Colon (tissue), 2 donors: Measurements from ENCODE around the gene ARL14.
A peak's percentile ranks its signal among the peaks of the same experiment; 100 is the strongest.
"Not testable (repeated sequence)": the region's sequence is repeated elsewhere in the genome, so short reads cannot be mapped to it uniquely, and the experiment has no call there.

Experiments
- FAIRE-seq: peaks from 2 replicates; lab custom pipeline; 2012; peaks lifted over from hg19 to GRCh38; lab: Jason Lieb, UNC
- donor health status: control.
- donor health status: control.

ARL14 gene

DNA sequence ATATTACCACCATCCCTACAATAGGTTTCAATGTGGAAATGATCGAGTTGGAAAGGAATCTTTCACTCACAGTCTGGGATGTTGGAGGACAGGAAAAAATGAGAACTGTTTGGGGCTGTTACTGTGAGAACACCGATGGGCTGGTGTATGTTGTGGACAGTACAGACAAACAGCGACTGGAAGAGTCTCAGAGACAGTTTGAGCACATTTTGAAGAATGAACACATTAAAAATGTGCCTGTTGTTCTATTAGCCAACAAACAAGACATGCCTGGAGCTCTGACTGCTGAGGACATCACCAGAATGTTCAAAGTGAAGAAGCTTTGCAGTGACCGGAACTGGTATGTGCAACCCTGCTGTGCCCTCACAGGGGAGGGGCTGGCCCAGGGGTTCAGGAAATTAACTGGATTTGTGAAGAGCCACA is 510 bp downstream of the ARL14 start:
- FAIRE-seq: no peak

DNA sequence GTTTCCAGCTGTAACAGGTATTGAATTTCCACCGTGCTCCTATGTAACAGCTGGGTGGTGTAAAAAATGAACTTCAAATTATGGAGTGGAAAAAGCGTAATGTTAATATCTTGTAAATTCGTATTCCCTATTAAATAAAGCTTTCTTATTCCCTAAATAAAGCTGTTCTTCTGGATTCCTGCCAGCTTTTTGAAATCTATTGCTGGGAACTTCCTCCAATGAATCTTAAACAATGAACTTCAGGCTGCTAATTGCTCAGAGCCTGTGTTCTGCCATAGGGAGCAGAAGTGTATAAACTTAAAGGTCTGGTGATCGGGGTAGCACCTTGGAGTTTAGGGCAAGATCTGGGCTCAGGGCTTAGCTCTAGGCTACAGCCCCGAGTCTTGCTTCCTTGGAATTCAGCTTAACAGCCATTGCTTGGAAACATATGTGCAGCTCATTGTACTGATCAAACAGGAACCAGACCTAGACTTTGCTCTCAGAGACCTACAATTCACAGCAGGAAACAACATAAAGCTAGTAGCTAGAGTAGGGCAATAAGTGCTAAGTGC is 1.4 kb downstream of the ARL14 start:
- peak; percentile 21 for FAIRE-seq

DNA sequence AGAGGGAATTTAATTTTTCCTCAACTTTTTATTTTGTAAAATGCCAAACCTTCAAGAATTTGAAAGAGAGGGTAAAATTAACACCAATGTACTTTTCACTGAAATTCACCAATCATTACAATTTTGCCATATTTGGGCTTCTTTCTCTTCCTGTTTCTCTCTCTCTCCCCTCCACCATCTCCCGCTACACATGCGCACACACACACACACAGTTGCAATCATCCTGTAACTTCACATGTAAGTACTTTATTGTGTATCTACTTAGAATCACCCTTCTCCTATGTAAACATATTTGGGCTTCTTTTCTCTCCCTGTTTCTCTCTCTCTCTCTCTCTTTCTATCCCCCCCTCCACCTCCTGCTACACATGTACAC is 7.4 kb downstream of the ARL14 start:
- no peak for FAIRE-seq

DNA sequence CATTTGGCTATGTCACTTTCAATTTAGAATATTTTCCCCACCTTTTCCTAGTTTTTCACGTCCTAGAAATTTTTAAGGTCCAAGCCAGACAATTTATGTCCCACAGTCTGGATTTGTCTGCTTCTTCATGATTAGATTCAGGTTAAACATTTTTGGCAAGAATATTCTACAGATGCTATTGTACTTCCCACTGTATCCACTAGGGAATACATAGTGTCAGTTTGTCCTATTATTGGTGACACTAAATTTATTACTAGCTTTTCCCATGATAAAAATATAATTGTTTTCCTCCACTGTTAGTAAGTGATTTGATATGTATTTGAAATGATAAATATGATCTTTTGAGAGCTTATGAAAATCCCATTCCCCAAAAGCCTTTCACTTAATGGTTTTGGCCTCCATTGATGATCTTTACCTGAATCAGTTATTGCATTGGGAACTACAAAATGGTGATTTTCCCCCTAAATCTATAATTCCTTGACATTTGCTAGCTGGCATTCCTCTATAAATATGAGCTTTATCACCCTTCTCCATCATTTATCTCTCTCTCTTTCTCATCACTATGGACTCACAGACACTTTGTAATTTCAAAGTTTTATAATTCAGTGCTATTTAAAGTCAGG is 8.3 kb downstream of the ARL14 start:
- FAIRE-seq: no peak

DNA sequence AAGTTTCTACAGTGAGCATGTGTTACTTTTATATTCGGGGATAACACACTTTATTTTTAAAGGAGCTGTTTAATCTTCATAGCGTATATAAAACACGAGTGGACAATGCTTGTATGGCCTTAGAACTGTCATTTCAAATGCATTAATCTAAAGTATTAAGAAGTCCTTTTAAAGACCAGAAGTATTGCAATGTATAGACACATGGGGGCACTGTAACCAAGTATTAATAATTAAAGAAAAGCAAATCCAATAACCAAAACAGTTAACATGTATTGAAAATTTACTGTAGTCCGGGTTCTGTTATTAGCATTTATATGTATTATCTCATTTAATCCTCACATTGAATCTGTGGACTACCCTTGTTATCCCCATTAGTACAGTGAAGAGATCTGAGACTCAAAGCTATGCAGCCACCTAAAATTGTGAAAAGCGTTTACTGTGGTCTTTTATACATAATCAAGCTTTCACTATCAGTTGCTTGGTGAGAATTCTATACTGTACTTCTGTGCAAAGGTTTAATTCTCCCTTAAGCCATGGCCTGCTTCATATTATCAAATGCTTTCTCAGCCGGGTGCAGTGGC is 10.1 kb downstream of the ARL14 start:
- no peak for FAIRE-seq

DNA sequence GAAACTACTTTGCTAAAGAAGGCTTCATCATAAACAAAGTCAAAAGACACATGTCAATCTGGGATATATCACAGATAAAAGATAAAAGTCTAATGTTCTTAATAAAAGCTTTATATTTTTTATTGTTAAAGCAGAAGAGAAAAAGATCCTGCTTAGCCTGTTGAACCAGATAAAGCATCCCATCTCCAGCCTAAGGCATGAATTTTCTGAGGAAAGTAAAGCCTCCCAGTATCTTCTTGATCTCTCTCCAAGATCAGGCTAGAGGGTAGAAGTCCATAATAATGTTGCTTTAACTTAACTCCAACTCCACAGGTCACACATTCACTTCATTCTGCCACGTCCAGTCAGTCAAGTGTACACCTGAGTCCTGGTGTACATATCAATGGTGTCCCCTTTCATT is 14.2 kb downstream of the ARL14 start:
- no peak for FAIRE-seq

DNA sequence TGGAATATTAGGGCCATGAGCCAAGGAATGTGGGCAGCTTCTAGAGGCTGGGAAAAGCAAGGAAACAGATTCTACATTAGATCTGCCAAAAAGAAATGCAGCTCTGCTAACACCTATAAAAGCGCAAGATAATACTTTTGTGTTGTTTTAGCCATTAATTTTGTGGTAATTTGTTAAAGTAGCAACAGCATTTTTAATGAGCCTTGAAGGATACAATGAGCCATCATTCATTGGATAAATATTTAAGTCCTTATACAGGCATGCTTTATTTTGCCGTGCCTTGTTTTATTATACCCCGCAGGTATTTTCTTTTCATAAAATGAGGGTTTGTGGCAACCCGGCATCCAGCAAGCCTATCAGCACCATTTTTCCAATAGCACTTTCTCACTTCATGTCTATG is 15.0 kb downstream of the ARL14 start:
- FAIRE-seq: no peak

DNA sequence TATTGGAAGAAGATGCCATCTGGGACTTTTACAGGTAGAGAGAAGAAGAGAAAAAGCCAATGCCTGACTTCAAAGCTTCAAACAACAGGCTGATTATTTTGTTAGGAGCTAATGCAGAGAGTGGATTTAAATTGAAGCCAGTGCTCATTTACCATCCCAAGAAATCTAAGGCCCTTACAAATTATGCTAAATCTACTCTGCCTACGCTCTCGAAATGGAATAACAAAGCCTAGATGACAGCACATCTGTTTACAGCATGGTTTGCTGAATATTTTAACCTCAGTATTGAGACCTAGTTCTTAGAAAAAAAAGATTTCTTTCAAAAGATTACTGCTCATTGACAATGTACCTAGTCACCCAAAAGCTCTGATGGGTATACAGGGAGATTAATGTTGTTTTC is 16.2 kb downstream of the ARL14 start:
- FAIRE-seq: no peak

DNA sequence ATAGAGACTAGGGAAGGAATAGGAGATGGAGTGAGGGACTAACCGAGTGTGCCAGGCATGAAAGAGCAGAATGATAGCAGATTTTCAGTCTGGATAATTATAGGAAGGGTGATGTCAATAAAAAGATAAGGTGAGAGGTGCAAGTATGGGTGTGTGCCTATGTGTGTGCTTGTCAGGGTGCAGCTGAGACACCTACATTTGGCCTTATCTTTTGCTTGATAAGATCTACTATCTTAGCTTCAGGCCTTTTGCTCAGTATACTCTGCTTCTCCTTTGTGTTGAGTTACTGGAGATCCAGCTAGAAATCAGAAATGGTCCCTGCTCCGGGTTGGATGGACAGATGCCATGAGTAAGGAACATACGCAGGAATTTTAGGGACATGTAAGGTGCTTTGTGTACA is 17.4 kb downstream of the ARL14 start:
- no peak for FAIRE-seq

DNA sequence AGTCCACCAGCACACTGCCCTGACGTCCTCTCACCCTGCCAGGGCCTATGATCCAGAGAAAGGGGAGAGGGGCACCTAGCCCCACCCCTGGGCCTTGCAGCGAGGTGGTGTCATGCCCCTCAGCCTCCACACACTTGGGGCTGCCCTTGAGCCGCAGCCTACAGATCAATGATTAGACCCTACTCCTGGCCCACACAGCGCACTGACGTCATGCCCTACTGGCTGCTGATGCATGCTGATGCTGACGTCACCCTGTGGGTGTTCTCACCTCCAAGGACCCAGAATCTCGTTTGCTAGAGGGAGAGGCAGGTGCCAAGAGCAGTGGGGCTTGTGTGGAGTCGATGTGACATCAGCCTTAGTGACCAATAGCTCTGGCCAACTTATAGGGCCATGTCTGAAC is 18.0 kb downstream of the ARL14 start:
- FAIRE-seq: no peak

DNA sequence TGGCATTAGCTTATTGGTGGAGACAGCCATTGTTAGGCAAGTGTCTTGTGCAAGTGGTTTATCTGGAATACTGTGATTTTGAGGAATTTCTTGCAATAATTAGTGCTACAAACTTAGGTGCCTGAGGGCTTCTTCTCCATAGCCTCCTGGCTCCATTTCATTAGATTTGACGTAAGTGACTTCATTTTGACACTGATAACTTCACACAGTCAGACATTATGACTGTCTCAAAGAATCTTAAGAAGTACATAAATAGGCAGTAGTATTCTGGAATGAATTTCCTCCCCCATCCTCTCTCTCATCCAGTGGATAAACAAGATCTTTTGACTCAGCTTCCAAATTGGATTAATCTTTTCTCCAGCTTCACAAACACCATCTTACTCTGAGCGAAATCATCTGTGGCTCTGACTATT is 19.0 kb downstream of the ARL14 start:
- no peak for FAIRE-seq

DNA sequence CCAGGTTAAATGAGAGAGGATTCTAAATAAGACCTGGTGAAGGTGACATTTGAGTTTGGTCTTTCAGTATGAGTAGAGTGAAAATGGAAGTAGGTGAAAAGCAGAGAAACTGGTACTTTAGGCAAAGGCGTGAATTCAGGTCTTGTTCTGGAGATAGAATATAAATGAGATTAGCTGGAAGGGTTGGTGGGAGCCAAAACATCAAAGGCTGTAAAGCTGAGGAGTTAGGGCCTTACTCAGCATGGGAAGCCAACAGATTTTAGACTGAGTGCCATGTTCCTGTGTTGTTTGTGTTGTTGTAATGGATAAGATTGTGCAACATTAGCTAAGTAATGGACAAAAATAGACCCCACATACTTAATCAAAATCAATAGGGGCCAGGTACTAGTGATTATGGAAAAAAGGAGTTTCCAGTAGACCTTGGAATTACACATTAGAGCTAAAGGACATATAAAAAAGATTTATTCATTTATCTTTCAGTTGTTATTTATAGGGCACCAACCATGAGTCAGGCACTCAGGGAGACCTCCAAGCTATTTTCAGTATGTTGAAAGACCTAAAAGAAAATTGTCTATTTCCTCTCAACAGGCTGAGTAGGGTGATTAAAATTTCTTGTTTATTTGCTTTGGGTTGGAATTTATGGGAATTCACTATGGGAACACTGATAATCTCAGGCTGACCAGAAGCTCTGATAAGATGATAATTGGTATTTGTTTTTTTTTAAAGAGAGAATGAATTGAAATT is 20.8 kb downstream of the ARL14 start:
- no peak for FAIRE-seq

DNA sequence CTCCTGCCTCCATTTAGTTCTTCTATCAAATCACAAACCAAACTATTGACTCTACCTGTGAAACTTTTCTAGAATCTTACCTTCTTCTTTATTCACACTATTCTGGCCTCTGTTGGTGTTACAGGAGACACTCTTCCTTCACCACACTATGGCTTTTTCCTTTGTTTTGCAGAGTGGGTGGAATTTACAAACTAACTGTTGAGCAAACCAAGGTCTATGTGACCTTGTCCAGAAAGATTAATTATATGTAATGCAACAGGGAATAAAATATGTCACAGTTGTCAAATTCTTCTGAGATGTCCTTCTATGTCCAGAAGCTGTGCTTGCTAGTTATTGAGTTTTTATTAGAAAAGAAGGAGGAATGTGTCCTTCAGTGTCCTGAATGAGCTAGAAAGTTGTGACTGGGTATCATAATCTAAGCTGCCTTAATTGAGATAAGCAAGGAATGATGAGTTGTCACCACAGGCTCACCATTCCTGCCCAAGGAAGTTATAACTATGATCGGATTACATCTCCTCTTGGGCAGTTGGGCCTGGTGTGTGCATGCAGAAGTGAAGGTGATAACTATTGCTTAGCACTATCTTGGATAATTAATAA is 21.7 kb downstream of the ARL14 start:
- FAIRE-seq: no peak

DNA sequence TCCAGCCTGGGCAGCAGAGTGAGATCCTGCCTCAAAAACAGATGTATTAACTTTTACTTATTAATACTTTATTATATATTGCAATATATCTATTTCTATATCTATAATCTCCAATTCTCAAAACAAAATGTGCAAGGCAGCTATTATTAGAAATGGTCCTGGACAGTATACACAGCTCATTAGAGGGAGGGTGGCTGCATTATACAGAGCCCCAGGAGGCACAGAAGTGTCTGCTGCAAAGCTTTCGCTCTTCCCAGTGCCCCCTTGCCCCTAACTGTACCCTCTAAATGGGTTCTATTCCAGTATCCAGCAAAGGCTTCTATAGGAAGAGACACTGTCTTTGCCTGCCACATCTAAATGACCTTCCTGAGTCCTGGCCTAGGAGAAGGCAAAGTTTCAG is 24.5 kb downstream of the ARL14 start:
- no peak for FAIRE-seq

DNA sequence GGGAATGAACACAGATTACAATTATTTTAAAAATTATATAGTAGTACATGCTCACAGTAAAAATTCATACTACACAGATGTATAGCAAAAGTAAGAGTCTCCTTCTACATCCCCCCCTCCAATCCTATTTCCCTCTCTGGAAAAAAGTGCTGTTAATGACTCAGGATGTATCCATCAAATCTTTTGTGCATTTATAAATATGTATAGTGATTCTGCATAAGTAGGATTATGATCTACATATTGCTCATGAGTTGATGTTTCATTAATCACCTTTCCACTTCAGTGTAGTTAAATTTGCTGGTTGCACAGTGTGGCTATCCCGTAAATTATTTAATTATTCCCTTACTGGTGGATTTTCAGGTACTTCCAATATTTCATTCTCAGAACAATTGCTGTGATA is 25.3 kb downstream of the ARL14 start:
- FAIRE-seq: no peak

DNA sequence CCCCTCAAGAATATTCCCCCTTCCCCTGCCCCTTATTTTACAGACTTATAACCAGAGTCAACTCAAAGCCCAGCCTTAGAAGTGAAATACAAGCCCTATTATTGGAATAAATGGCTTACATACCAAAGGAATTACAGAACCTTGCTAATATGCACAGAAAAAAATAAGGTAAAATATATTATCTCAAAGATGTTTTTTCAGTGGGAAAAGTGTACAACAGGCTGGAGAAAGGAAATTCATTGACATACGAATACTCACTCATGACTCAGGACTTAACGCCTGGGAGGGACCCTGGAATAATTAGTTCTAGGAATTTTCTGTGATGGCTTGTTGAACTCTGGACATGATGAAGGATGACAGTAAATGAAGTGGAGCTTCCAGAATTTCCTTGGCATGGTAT is 27.0 kb downstream of the ARL14 start:
- FAIRE-seq: no peak

DNA sequence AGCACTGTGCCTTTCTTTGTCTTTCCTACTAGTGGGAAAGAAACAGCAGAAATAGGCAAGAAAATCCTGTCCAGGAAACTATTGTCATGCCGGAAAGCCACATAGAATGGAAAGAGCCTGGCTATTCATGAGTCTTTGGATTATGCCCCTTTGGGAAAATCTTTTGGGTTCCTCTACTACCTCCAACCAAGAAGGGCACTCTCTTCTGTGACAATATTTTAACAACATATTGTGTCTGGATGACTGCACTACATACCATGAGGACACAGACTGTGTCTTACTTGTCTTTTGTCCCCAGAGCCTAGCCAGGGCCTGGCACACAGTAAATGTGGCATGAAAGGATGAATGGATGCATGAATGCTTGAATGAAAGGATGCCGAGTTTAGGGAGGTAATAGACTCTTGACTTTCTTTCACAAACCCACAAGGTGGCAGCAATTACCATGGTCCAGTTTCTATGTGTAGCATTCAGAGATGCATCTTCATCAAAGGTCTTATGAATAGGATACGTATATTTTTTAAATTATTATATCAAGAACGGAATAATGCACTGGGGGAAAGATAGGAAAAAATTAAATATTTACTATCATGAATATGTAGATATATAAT is 30.3 kb downstream of the ARL14 start:
- FAIRE-seq: no peak

DNA sequence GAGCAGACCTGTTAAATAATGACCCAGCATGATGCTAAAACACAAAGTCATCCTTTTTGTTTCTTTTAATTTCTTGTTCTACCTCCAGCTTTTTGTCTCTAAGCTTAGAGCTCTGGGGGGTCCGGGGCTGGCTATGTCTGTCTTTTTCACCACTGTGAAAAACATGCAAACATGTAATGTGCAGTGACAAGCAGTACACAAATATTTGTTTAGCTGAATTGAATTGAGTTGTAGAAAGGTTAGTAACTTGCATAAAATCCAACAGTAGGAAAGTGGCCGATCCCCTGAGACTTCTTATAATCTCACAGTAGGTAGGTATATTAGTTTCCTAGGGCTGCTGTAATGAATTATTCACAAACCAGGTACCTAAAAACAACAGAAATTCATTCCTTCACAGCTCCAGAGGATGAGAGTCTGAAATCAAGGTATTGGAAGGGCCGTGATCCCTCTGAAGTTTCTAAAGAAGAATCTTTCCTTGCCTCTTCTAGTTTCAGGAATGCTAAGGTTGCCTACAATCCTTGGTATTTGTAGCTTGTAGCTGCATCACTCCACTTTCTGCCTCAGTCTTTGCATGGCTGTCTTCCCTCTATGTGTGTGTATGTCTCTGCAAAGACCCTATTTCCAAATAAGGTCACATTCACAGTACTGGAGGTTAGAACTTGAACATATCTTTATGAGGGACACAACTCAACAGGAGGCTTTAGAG is 32.7 kb downstream of the ARL14 start:
- FAIRE-seq: no peak

DNA sequence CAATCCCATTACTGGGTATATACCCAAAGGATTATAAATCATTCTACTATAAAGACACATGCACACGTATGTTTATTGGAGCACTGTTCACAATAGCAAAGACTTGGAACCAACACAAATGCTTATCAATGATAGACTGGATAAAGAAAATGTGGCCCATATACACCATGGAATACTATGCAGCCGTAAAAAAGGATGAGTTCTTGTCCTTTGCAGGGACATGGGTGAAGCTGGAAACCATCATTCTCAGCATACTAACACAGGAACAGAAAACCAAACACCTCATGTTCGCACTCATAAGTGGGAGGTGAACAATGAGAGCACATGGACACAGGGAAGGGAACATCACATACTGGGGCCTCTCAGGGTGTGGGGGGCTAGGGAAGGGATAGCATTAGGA is 36.2 kb downstream of the ARL14 start:
- FAIRE-seq: not testable (repeated sequence)

DNA sequence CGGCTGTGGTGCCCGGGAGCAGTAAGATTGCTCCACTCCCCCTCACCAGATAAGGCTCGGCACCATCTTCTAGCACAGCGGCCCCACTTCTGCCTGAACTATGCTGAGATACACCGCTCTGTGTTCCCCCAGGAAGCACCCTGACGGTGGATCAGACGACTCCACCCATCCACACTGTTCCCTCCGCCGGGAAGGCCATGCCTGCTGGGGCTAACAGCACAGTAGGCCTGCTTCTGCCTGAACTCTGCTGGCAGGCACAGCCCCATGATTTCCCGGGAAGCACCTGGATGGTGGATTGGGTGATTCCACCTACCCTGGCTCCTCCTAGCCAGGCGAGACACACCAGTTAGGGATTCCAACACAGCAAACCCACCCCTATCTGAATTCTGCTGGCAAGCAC is 42.8 kb downstream of the ARL14 start:
- FAIRE-seq: no peak

DNA sequence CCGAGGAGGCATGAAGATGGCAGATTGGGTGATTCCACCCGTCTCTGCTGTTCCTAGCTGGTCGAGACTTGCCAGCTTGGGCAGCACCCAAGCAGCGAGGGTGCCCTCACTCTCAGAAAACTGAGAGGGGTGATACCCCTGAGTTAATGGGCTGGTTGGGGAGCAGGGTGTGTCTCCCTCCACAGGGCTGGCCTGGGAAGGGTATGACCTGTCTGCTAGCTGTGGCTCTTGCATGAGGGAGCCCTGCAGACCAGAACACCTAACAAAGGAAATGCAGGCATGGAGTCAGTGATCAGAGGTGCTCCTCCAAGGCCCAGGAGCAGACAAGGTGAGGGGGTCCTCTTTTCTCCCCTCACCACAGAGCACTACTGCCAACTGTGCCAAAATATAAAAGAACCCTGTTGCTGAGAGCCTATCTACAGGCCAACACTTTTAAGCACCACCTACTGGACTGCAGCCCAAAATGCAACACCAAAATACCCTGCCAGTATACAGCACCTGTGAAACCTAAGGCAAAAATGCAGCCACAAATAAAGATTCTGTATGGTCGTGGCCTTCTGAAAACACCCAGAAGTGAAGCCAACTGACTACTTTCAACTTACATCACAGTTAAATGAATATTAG is 43.3 kb downstream of the ARL14 start:
- FAIRE-seq: no peak

DNA sequence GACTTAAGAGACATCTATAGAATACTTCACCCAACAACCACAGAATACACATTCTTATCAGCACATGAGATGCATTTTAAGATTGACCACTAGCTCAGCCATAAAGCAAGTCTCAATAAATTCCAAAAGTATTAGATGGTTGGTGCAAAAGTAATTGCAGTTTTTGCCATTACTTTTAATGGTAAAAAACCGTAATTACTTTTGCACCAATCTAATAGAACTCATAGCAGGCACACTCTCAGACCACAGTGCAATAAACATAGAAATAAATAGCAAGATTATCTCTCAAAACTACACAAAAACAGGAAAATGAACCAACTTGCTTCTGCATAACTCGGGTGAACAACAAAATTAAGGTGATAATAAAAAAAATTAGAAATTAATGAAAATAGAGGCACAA is 45.4 kb downstream of the ARL14 start:
- FAIRE-seq: no peak
